ENCODE measurements around the gene GPC3. TPM values are rescaled to one million over a fixed set of nuclear protein-coding genes. Genes with fewer than 3 reads are reported as not detected.
A peak's percentile ranks its signal among the peaks of the same experiment; 100 is the strongest.

Gene GPC3
- total RNA-seq, 2 experiments from 2014 or later = 0.25 to 0.59 TPM

GRCh38 chrX:133555782-133556458 is 429.5 kb downstream of the GPC3 start:
- no peaks in the 10 kb centered on the region for H3K4me1 Mint-ChIP-seq (ENCODE audit: low read depth)
- intact Hi-C loops (cut with DNase I, micrococcal nuclease) = no loop called here
- Histone ChIP-seq H3K9me3 (ENCODE audit: control insufficient read depth in 1 of 2, insufficient read depth in 1 of 2, low read length in 2 of 2) (peaks cover 0 to 3% of the 10 kb centered on the region in 2 experiments), H3K27me3 (ENCODE audit: control insufficient read depth in 1 of 2, insufficient read depth in 2 of 2, low read length in 2 of 2) (no peaks in the 10 kb centered on the region), H3K4me1 (ENCODE audit: insufficient read depth, low read length) (no peaks in the 10 kb centered on the region), H3K27ac (ENCODE audit: low read depth in 1 of 2, low read length in 2 of 2) (no peak overlapping the region), H3K36me3 (ENCODE audit: insufficient read depth, low read length) (no peaks in the 10 kb centered on the region), H3K4me3 (ENCODE audit: low read length) (no peak overlapping the region)
- peak in 2 of 14 experiments; percentile 5 to 21 for DNase-seq
- POLR2A ChIA-PET = no interaction called here
- no peak for ATAC-seq (ENCODE audit: poor library complexity)
- no peaks in the 10 kb centered on the region for H3K9me3 Mint-ChIP-seq
- TF ChIP-seq CTCF (IDR thresholded peaks at IDR 0.05) = no peak
- no peaks in the 10 kb centered on the region for H3K36me3 Mint-ChIP-seq (ENCODE audit: low read depth)
- CTCF ChIA-PET = no interaction called here
- H3K27me3 Mint-ChIP-seq = no peaks in the 10 kb centered on the region
- no peak overlapping the region for H3K27ac Mint-ChIP-seq
- no peak overlapping the region for H3K4me3 Mint-ChIP-seq

- no peaks in the 10 kb centered on the region for H3K9me3 Mint-ChIP-seq
- H3K27me3 Mint-ChIP-seq = no peaks in the 10 kb centered on the region
- no peak for ATAC-seq (ENCODE audit: poor library complexity)
- no peaks in the 10 kb centered on the region for H3K4me1 ChIP-seq (ENCODE audit: insufficient read depth, low read length)
- H3K4me3 Mint-ChIP-seq = no peak overlapping the region
- H3K27ac ChIP-seq (ENCODE audit: low read depth in 1 of 2, low read length in 2 of 2) = no peak overlapping the region
- ChIA-PET CTCF (no interaction called here), POLR2A (no interaction called here)
- intact Hi-C loops (cut with DNase I, micrococcal nuclease) = no loop called here
- no peak overlapping the region for H3K27ac Mint-ChIP-seq
- DNase-seq = no peak
- H3K9me3 ChIP-seq (ENCODE audit: control insufficient read depth in 1 of 2, insufficient read depth in 1 of 2, low read length in 2 of 2) = peaks cover 0 to 3% of the 10 kb centered on the region in 2 experiments
- H3K36me3 ChIP-seq (ENCODE audit: insufficient read depth, low read length) = no peaks in the 10 kb centered on the region
- no peak overlapping the region for H3K4me3 ChIP-seq (ENCODE audit: low read length)
- H3K27me3 ChIP-seq (ENCODE audit: control insufficient read depth in 1 of 2, insufficient read depth in 2 of 2, low read length in 2 of 2) = no peaks in the 10 kb centered on the region
- TF ChIP-seq CTCF (IDR thresholded peaks at IDR 0.05) = no peak
- no peaks in the 10 kb centered on the region for H3K4me1 Mint-ChIP-seq (ENCODE audit: low read depth)
- H3K36me3 Mint-ChIP-seq (ENCODE audit: low read depth) = no peaks in the 10 kb centered on the region
Measured at GRCh38 chrX:133550665-133551485, 434.5 kb downstream of the GPC3 start.

GRCh38 chrX:133549295-133549933 is 436.0 kb downstream of the GPC3 start:
- H3K4me1 Mint-ChIP-seq (ENCODE audit: low read depth) = no peaks in the 10 kb centered on the region
- no peak overlapping the region for H3K27ac Mint-ChIP-seq
- no peaks in the 10 kb centered on the region for H3K9me3 Mint-ChIP-seq
- TF ChIP-seq CTCF (IDR thresholded peaks at IDR 0.05) = no peak
- no peaks in the 10 kb centered on the region for H3K9me3 ChIP-seq (ENCODE audit: control insufficient read depth in 1 of 2, insufficient read depth in 1 of 2, low read length in 2 of 2)
- H3K4me3 ChIP-seq (ENCODE audit: low read length) = no peak overlapping the region
- H3K4me3 Mint-ChIP-seq = no peak overlapping the region
- intact Hi-C loops (cut with DNase I, micrococcal nuclease) = no loop called here
- no peaks in the 10 kb centered on the region for H3K27me3 ChIP-seq (ENCODE audit: control insufficient read depth in 1 of 2, insufficient read depth in 2 of 2, low read length in 2 of 2)
- DNase-seq = no peak
- H3K27ac ChIP-seq (ENCODE audit: low read depth in 1 of 2, low read length in 2 of 2) = no peak overlapping the region
- H3K27me3 Mint-ChIP-seq = no peaks in the 10 kb centered on the region
- POLR2A ChIA-PET = no interaction called here
- no peaks in the 10 kb centered on the region for H3K36me3 ChIP-seq (ENCODE audit: insufficient read depth, low read length)
- no peak for ATAC-seq (ENCODE audit: poor library complexity)
- H3K4me1 ChIP-seq (ENCODE audit: insufficient read depth, low read length) = no peaks in the 10 kb centered on the region
- CTCF ChIA-PET = no interaction called here
- H3K36me3 Mint-ChIP-seq (ENCODE audit: low read depth) = no peaks in the 10 kb centered on the region

Measured in CD4-positive, alpha-beta T cell (primary cell).